SKM-1 (cell line): ENCODE measurements around the gene FIBP.
A peak's percentile ranks its signal among the peaks of the same experiment; 100 is the strongest.

Experiments used
- DNase-seq: peaks from one replicate; lab custom pipeline; 2025; ENCODE audit not compliant: unreplicated experiment; lab: John Stamatoyannopoulos, UW

FIBP gene

DNA sequence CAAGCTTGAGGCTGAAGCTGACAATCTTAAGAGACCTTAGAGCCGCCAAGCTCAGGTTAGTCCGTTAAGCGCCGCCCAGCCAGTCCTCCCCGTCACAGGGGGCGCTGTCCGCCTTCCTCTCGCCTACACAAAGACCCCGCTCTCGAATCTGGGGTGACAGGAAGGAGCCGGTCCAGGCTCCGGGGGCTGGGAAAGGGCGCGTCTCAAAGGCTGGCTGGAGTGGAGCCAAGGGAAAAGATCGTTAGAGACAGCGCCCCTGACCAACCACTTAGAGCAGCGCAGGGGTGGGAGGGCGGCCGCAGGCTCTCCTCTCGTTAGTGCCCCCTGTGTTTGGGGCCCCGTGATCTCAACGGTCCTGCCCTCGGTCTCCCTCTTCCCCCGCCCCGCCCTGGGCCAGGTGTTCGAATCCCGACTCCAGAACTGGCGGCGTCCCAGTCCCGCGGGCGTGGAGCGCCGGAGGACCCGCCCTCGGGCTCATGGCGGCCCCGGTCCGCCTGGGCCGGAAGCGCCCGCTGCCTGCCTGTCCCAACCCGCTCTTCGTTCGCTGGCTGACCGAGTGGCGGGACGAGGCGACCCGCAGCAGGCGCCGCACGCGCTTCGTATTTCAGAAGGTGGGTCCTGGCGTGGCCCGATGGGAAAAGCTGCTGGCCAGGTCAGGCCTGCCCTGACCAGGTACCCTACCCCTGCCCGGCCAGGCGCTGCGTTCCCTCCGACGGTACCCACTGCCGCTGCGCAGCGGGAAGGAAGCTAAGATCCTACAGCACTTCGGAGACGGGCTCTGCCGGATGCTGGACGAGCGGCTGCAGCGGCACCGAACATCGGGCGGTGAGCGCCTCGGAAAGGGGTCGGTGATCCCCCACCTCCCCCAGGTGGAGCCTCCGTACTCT is 27.8 kb downstream of the FIBP start, which contains the start of gene MUS81:
Gene MUS81 (plus strand): TSS at position 156 of the 887 bp plus-strand sequence. CDS start 321 bp downstream, at position 477.
- DNase-seq = peak; percentile 94

DNA sequence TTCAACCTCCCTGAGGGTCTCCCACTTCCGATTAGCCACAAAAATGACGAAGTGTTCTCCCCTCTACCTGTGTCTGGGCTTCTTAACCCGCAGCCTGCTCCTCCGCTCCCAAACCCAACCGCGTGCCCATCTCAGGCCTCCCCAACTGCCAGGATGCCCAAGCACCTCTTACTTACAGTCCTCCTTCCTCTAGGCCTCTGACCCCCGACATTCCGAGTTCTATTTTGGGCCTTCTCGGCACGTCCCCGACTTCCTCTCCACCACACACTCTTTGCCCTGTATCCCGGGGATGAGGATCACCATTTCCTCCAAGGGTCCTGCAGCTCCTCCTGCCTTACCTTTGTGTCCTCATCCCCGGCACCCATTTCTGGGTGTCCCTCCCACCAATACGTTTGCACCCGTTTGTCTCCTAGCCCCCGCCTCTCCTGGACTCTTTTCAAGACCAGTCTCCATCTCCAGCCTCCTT is 28.4 kb downstream of the FIBP start:
- no peak for DNase-seq

DNA sequence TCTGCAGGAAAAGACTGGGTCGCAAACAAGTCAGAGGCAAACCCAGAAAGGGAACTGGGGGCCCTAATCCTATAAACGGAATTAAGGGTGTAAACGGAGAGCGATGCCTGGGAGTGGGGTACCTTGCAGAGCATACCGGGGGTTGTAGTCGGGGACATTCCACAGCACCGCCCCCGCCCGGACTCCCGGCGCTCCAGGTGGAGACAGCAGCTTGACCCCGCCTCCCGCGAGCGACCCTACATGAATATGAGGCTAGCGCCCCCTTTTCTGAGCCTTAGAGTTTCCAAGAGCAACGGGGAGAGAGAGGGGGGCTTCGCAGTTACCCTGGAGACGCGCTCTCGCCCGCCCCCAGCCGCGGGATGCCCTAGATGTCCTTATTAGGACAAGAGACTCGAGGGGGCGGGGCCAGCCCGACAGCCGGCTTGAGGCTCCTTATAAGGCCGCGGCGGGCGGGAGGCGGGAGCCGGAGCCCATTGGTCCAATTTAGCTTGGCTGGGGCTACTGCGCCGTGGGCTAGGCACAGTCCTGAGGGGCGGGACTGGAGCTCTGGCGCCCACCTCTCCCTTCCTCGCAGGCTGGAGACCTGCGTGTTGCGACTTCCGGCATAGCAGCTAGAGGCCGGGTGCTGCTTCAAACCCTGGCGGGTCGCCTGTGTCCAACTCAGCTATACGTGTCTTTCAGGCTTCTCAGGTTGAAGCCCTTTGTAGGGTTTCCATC is 29.0 kb downstream of the FIBP start:
- peak; percentile 90 for DNase-seq

DNA sequence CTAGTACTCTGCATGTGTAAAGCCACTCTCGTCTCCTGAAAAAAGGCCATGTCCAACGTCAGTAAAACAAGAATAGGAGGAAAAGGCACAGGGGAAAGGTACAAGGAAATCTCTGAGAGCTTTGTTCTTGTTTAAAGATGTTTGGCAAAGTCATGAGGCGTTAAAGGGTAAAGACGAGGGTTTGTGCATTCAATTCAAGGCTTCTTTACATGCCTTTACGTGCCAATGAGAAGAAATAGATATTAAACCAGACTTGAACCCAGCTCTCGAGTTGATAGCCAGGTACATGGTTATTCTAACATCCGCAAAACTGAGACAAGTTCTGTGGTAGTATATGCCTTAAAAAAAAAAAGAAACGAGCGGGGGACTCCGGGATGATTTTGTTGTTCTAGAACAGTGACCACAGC is 29.6 kb downstream of the FIBP start:
- DNase-seq = no peak

DNA sequence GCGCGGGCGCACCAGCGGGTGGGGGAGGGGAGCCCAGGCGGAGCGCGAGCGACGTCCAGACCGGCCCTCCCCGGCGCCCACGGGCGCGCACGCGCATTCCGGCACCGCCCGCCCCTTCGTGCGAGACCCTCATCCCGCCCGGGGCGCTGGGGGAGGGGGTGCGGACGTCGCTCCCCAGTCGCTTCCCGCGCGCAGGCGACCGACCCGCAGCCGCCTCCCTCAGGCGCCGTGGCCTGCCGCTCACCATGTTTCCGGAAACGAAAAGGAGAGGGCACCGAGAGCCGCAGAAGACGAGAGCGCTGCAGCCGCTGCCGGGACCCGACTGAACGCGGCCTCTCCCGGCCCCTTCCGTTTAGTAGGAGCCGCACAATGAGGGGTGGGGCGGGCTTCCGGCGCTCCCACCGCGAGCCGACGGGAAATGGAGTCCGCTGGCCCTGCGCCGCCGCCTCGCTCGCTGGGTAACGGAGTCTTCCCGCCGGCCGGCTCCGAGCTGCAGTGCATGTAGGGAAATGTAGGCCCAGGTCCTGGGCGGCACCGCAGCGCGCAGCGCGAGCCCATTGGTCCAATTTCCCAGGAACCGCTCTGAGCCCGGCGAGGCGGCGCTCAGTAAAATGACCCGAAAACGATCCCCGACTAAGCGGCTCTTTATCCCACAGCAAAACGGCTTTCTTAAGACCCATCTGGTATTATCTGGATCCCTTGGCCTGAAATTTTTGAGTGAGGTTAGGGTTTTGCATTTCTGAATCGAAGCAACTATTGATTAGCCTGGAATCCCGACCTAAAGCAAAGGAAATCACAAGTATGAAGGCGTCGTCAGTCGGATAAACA is 30.2 kb downstream of the FIBP start, which contains the start of gene CFL1:
Gene CFL1 (minus strand): TSS at position 328 of the 828 bp plus-strand sequence. CDS start 81 bp downstream, at position 247.
- DNase-seq = peak; percentile 95

DNA sequence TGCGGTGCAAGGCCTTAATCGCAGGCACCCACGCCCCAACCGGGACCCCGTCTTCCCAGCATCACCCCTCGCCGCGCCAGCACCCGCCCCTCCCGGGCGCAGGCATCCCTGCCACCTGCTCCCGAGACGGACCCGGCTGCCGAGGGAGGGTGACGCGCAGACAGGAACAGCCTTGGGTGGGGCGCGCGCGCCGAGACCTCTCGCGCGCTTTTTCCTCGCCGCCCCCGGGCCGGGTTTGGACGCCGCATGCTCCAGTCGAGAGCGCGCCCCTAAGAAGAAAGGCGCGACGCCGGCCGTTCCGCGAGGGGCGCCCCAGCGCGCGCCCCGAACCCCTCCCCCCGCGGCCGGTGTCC is 30.8 kb downstream of the FIBP start:
- no peak for DNase-seq

DNA sequence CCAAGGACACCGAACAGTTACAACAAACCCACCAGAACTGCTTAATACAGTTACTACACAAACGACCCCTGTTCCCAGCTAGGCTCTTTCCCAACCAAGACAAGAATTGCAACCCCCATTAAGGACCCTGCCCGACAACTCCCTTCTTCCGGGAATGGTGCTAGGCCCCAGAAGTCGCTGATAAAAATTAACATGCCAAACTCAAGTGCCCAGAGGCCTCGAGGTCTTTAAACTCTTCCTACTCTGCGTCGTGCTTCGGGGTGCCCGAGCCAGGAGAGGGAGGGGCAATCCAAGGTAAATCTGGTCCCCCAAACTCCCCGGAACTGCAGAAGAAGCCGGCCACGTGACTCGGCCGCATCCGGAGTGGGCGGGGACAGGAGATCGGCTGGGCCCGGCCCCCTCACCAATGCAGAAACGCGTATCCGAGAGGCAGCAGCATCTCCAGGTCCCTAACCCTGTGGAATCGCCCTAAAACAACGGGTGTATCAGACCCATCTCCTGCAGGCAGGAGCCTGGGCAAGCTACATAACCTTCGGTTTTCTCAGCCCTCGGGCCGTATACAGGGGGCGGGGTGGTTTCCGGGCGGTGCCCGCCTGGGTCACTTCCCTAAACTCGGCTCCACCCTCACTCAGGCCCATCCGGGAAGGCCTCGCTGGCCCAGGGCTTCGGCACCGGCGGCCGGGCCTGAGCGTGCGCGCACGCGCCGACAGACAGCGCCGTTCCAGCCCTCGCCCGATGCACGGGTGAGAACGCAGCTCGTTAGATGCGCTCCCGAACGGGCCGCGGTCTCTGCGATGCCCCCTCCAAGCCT is 31.4 kb downstream of the FIBP start:
- peak; percentile 76 for DNase-seq

DNA sequence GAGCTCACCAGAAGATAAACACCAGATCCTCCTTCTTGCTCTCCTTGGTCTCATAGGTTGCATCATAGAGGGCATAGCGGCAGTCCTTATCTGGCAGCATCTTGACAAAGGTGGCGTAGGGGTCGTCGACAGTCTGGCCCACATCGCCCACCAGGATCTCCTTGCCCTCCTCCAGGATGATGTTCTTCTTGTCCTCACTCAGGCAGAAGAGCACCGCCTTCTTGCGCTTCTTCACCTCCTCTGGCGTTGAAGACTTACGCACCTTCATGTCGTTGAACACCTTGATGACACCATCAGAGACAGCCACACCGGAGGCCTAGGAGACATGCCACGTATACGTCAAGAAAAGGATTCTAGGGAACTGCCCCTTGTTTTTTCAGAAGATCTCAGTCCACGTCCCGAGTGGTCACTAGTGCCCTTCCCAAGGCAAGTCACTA is 32.3 kb downstream of the FIBP start:
- no peak for DNase-seq

DNA sequence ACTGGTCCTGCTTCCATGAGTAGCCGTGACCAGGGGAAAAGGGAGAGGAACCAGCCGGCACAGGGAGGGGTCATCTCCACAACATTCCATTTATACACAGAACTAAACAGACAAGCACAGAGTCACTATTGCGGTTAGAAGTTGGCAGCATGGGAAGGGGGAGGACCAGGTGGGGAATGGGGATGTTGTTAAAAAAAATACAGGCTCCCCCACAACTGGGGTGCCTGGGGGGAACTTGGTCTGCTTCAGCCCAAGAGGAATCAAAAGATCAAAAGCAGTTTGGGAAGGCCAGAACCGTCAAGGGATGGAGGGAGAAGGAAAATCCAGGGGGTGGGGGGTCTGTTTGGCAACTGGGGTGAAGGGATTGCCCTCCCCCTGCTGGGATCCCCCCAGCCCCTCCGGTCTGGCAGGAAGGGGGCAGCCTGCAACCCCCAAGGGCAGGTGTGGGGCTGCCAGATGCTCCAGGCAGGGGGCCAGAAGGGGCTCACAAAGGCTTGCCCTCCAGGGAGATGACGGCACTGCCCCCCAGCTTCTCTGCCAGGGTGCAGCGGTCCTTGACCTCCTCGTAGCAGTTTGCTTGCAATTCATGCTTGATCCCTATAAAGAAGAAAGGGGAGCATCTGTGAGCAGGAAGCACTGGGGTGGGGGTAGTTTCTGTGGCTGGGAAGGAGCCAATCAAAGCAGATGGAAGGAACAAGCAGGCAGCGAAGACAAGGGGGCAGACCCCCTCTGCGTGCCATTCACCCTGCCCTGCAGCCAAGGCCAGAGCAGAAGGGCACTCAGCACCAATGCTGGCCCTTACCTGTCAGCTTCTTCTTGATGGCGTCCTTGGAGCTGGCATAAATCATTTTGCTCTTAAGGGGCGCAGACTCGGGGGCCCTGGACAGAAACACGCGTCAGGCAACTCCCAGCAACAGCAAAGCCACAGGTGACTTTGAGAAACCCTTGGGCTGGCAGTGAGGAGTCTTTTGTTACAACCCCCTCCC is 33.1 kb downstream of the FIBP start:
- DNase-seq = no peak

DNA sequence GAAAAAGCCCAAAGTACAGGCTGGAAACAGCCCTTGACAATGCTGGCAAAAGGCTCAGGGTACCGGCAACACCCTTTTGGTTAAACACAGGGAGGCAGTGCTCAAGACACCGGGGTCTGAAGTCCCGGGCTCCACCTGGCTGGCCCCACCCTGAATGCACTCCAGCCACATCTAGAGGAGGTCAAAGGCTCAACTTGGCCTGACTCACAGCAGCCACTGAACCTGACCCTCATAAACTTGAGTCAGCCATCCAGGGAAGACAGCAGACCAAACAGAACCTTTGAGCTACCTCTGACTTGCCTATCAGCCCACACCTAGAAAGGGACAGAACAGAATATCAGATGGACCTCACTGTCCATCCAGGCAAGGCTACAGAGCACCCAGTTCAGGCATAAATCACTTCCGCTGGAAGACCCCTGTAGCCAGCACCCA is 34.1 kb downstream of the FIBP start:
- no peak for DNase-seq

DNA sequence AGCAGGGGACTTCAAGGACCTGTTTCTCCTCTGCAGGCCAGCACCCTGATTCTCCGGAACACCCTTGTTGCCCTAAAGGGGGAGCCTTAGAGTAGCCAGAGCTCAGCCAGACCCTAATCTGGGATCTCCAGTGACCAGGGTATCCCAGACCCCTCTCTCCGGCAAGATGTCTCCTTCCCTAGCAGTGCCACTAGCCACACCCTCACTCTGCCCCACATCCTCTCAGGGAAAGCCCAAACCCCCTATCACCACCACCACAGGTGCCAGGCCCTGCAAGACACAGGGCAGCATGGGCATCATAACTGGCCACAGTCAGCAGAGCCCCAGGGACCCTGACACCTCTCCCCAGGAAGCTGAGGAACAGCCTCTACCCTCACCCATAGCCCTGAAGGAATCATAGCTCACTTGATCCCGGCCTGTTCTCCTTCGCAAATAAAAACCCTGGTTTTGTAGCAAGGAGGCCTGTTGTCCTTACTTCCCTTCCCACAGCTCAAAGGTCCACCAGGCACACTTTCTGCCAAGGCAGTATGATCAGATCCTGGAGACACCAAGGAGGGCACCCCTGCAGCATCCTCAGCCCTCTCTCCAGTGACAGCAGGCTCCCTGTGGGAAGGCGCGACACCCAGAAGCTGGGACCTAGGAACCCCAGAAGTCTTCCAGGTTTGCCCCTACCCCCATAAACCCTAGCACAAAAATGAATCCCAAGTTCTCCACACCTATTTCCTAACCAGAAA is 34.9 kb downstream of the FIBP start:
- no peak for DNase-seq

DNA sequence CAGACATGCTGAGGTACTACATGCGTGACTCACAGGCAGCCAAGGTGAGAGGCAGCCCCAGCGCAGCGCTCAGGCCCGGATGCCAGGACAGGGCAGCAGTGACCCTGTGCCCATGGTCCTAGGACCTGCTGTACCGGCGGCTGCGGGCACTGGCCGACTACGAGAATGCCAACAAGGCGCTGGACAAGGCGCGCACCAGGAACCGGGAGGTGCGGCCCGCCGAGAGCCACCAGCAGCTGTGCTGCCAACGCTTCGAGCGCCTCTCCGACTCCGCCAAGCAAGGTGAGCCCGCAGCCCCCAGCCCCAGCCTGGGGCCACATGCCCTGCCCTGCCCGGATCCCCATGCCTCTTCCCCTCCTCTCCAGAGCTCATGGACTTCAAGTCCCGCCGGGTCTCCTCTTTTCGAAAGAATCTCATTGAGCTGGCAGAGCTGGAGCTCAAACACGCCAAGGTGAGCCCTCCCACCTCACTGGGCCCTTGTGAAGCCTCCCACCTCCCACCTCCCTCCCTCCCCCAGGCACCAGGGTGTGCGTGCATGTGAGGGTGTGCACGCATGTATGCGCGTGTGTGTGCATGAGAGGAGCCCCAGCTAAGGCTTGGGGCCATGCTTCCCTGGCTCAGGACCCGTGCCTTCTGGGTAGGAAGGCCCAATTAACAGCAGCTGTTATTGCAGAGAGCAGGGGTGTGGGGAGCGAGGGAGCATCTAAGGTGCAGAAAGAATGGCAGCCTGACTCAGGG is 35.6 kb downstream of the FIBP start:
- DNase-seq = no peak

DNA sequence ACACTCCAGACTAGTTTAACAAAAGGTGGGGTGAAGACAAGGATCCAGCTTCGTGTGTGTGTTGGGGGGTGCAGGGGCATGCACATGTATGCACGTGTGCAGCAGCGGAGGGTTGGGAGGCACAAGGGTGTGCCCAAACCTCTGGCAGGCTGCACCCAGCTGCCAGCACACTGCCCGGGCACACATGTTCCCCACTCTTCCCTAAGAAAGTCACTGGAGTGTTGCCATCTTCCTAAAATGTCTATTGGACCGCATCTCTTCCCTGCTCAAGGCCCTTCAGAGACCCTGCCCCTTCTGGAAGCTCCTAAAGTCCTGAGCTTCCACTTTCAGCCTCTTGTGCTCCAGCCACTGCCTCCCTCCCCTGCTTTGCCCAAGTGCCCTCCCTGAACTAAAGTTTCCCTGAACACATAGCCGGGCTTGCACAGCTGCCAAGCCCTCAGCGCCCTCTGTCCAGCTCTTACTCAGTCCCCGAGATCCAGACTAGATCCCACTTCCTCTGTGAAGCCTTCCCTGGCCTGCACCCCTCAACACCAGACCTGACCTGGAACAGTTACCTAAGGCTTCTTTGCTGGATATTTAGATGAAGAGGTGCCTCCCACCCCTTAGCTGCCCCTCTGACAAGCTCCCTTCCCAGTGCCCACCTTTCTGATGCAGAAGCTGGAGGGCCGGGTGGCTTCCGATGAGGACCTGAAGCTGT is 36.3 kb downstream of the FIBP start:
- DNase-seq = no peak

DNA sequence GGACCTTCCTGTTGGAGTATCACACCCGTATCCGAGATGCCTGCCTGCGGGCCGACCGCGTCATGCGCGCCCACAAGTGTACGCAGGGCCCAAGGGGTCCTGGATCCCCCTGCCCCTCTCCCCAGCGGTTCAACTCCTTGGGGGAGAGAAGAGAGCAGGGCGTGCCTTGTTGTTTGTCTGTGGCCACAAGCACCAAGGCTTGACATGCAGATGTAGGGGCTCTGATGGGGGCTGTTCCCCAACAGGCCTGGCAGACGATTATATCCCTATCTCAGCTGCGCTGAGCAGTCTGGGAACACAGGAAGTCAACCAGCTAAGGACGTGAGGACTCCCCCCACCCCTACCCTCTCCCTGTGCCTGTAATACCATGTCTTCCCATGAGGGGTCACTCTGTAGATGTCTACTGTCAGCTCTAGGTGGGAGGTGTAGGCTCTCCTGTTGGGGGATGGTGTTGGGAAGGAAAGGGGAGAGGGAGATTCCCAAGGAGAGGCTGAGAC is 37.1 kb downstream of the FIBP start:
- DNase-seq = no peak

DNA sequence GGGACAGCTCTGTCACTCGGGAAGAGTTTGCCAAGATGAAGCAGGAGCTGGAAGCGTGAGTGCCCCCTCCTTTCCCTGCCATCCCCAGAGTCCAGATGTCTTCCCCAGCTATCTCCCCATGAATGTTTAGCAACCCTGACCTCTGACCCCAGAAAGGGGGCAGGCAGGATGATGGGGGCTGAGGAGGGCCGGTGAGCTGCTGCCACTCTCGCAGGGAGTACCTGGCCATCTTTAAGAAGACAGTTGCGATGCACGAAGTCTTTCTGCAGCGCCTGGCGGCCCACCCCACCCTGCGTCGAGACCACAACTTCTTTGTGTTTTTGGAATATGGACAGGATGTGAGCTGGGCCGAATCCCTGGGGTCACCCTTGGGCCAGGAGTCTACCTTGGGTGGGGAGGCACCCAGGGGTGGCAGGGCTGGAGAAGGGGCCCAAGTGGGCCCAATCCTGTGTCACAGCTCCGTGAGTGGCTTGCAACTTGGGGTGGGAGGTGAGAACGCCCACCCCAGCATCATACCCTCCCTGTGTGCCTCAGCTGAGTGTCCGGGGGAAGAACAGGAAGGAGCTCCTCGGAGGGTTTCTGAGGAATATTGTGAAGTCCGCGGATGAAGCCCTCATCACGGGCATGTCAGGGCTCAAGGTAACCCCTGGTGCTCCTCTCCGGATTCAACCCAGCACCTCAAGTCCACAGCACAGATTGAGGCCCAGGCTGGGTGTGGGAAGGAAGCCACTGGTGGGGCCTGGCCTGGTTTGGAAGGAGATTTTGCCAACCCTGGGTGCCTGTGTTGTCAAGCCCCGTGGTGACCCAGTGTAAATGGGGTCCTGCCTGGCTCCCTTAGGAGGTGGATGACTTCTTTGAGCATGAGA is 37.8 kb downstream of the FIBP start:
- DNase-seq = no peak

DNA sequence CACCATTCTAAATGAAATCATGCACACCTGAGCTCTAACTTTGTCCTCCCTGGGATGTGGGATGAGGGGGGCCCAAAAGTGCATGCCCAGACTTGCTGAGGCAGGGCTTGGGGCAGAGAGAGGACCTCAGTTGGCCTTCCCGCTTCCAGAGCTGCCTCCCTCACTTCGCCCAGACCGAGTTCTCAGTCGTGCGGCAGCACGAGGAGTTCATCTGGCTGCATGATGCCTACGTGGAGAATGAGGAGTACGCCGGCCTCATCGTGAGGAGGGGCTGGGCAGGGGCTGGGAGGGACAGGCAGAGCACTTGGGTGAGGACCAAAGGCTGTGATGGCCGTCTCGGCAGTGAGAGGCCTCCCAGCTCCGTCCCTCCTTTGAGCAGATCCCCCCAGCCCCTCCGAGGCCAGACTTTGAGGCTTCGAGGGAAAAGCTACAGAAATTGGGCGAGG is 38.5 kb downstream of the FIBP start:
- no peak for DNase-seq
